NCI-H1092 (cell line): ENCODE measurements around the gene DPP8.
"Not testable (repeated sequence)": the region's sequence is repeated elsewhere in the genome, so short reads cannot be mapped to it uniquely, and the experiment has no call there.

Experiments
- DNase-seq: peaks from one replicate; lab custom pipeline; 2025; lab: John Stamatoyannopoulos, UW

Gene DPP8

DNA sequence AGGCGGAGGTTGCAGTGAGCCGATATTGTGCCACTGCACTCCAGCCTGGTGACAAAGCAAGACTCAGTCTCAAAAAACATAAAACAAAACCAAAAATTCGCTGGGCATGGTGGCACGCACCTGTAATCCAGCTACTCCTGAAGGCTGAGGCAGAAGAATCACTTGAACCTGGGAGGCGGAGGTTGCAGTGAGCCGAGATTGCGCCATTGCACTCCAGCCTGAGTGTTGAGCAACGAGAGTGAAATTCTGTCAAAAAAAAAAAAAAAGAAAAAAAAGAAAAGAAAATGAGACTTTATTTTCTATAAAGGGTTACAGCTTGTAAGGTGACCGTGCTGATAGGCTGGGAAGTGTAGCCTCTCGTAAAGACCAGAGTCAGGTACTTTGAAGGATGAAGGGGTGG, 6.7 kb upstream of the DPP8 start:
- DNase-seq: no peak

- no peak for DNase-seq
These were observed 3.9 kb upstream of the DPP8 start for GRCh38 chr15:65521350-65521749.

GRCh38 chr15:65518633-65519285, 1.3 kb upstream of the DPP8 start:
- DNase-seq: no peak

GRCh38 chr15:65517866-65518207, 348 bp upstream of the DPP8 start:
- no peak for DNase-seq

GRCh38 chr15:65512807-65513416, 4.6 kb downstream of the DPP8 start:
- no peak for DNase-seq

- DNase-seq: no peak
These were observed 5.3 kb downstream of the DPP8 start for GRCh38 chr15:65512189-65512588.

- DNase-seq: no peak
These were observed 8.2 kb downstream of the DPP8 start for GRCh38 chr15:65509321-65509720.

- DNase-seq: no peak
These were observed 23.4 kb downstream of the DPP8 start for GRCh38 chr15:65494076-65494475.

DNA sequence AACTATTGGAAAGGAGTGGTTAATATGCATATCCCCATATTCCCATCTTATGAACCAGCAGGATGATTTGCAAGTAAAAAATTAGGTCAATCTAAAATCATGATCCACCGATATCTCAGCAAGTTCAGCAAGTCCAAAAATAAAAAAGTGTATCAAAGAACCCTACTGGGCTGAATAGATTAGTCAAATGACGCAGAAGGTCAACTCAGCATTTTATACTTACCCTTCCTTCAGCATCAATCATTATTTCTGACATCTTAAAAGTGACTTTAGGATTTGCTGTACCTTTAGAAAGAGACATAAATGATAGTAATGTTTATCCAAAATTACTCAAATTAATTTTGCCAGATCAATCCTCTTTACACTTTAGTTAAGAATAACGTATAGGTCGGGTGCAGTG, 32.6 kb downstream of the DPP8 start:
- DNase-seq: no peak

DNA sequence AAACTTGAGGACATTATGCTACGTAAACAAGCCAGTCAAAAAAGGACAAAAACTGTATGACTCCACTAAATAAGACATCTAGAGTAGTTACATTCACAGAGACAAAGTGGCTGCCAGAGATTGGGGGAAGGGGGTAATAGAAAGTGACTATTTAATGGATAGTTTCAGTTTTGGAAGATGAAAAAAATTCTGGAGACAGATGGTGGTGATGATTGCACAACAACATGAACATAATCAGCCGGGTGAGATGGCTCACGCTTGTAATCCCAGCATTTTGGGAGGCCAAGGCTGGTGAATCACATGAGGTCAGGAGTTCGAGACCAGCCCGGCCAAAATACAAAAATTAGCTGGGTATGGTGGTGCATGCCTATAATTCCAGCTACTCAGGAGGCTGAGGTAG, 40.6 kb downstream of the DPP8 start:
- no peak for DNase-seq

DNA sequence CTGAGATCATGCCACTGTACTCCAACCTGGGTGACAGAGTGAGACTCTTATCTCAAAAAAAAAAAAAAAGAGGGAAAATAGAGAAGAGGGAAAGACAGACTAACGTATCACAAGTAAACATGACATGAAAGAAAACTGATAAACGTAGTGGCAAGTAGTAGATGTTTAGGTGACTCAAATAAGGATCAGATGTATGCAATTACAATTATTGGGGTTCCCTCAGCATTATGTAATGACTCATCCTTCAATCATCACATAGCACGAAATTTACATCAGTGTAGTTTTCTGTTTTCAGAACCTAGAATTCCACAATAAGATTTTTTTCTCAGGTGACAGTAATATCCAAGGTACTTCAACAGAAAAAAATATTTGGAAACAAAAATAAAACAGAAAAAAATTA, 46.6 kb downstream of the DPP8 start:
- no peak for DNase-seq

DNA sequence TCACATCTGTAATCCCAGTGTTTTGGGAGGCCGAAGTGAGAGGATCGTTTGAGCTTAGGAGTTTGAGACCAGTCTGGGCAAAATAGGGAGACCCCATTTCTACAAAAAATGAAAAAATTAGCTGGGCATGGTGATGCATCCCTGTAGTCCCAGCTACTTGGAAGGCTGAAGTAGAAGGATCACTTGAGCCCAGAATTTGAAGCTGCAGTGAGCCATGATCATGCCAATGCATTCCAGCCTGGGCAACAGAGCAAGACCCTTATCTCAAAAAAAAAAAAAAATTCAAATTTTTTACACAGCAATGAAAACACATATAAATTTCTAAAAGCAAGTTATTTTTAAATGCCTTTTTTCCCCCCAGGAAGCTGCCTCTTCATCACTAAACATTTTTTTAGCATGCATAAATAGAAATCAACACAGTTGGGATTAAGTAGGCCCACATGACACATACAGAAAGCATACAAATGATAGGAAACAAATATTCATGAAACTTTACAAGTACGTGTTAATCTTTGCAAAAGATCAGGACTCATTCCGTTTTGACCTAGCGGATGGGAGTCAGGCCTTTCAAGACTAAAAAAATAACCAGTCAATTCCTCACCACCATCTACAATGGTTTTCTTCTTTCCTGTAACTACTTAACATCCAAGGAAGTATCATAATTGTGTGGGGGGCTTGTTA, 49.1 kb downstream of the DPP8 start:
- no peak for DNase-seq

- no peak for DNase-seq
These were observed 50.6 kb downstream of the DPP8 start for GRCh38 chr15:65466901-65467300.

DNA sequence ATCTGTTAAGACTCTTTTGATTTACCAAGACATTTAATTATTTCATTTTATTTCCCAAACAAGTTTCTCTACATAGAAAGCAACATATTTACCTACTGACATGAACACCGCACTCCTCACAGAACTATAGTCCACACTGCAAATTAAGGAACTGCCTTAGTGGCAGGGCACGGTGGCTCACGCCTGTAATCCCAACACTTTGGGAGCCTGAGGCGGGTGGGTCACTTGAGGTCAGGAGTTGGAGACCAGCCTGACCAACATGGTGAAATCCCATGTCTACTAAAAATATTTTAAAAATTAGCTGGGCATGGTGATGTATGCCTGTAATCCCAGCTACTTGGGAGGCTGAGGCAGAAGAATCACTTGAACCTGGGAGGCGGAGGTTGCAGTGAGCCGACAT, 54.4 kb downstream of the DPP8 start:
- not testable (repeated sequence) for DNase-seq

DNA sequence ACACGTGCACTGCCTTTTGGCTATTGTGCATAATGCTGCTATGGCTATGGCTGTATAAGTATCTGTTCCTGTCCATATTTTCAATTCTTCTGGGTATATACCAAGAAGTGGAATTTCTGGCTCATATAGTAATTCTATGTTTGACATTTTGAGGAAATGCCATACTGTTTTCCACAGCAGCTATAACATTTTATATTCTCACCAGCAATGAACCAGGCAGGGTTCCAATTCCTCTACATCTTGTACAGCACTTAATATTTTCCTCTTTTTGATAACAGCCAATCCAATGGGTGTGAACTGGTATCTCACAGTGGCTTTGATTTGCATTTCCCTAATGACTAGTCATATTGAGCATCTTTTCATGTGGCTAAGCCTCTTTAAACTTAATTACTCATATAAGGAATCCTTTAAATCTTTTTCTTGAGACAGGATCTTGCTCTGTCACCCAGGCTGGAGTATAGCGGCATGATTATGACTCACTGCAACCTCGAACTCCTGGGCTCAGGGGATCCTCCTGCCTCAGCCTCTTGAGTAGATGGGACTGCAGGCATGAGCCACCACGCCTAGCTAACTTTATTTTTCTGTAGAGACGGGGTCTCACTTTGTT, 56.6 kb downstream of the DPP8 start:
- no peak for DNase-seq

- not testable (repeated sequence) for DNase-seq
These were observed 62.2 kb downstream of the DPP8 start for GRCh38 chr15:65455256-65455655.

DNA sequence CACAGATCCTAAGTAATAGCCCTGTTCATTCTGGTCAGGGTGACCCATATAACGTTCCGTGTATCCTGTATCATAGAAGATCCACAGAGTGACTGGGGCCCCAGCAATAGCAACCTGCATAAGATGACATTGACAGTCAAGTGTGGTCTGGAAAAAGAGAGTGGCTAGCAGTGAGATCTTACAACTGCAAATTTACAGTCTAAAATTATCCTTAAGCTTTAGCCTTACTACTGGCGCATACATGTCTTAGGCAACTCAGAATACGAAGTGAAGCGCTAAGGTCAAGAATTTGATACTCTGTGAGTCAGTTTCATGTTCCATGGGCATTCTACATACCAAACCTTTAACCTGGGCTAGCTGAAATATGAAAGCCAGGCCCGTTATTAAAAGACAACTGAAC, 65.5 kb downstream of the DPP8 start:
- no peak for DNase-seq

GRCh38 chr15:65450556-65450955, 66.9 kb downstream of the DPP8 start:
- no peak for DNase-seq

GRCh38 chr15:65447145-65447544, 70.3 kb downstream of the DPP8 start:
- no peak for DNase-seq

DNA sequence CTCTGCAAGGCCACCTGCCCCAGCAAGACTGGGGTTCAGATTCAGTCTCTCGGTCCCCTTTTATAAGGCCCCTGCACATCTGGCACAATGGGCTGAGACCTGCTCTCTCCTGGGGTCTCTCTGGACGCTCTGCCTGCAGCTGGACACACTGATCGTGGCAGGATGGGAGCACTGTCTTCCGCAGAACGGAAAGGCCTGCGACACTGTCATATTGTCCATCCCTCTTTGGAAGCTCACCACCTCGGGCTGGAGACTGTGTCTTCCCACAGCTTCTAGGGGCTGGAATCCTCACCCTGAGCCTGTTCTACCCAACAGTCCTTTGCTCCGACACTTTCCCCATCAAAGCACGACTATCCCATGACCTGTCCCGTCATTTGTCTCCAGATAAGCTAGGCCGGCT, 83.3 kb downstream of the DPP8 start:
- DNase-seq: no peak

DNA sequence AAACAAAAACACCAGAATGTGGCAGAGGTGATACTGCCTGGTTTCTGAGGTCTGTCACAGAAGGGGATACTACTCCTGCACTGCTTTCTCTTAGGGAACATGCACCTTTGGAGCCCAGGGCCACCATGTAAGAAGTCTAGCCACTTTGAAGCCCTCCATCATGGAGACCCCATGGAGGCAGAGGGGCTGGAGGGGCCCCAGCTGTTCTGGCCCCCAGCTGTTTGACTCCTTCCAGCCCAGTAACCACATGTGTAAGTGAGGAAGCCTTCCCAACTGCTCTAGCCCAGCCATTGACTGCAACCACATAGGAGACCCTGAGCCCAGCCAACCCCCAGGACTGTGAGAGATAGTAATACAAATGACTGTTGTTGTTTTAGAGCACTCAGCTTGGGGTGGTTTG, 85.8 kb downstream of the DPP8 start:
- DNase-seq: no peak

- DNase-seq: no peak
These were observed 91.2 kb downstream of the DPP8 start for GRCh38 chr15:65426216-65426853.

GRCh38 chr15:65424683-65425082, 92.8 kb downstream of the DPP8 start:
- DNase-seq: no peak
